Astrocyte of the hippocampus (primary cell): ENCODE measurements around the gene WNT5B.

Source experiments
- DNase-seq: peaks from one replicate; pipeline ENCODE4 v3.0.0; 2011; ENCODE audit warnings: low read depth, low spot score

WNT5B gene

DNA sequence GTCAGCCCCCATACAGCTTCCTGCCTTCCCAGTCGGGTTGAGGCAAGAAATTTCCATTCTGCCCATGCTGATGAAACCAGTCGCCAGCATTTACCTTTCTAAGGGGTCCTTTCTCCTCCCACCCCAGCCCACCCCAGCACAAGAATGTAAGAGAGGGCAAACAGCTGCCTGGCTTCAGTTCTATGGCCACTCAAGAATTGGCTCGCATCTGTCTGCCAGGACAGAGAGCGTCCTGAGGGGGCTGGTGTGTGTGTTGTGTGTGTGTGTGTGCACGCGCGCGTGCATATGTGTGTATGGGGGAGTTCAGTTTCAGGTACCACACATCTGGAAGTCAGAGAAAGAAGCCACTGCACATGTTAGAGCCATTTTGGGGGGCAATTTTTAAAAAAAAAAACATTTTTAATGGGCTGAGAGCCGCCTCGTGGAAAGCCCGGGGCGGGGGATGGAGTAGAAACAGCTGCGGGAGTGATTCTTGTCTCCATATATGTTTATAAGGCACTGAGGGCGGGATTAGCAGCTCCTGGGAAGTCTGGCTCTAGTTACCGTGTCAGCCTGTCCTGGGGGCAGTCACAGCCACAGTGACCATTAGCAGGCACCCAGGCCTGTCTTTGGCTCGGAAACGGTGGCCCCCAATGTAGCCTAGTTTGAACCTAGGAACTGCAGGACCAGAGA lies at the start of gene WNT5B:
Gene WNT5B (plus strand): TSS at position 566 of the 672 bp plus-strand sequence. CDS start 2,124 bp downstream, outside the sequence.
- no peak for DNase-seq

DNA sequence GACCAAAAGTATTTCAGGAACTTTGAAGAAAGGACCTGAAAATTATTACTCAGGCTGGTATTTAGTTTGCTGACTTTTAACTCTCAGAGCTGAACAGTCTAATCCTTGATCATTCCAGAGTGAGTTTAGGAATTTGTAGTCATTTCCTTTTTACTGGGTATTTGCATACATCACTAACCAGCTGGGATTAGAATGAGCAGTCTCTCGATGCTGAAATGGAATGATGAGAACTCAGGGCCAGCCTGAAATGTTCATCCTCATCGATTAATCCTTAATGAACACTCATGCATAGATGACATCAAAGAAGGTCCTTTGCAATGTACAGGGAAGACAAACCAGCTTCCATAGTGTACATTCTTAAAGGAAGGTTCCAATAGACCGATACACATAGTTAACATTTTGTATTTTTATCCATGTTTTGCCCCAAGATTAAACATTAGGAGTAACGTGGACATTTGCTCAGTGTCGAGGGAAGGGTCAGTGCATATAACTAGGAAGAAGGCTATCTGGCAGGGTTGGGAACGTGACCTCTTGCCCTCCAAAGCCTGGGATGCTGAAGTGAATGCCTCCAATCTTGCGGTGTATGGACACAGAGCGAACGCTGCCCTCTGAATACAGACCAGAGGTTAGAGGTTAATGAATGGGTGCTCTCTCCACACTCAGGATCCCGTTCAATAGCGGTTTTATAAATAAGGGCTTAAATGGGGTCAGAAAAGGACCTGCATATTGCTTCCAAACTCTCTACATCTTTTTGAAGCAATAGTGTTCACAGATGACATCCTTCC lies 49.2 kb upstream of the WNT5B start:
- DNase-seq = peak; percentile 37

DNA sequence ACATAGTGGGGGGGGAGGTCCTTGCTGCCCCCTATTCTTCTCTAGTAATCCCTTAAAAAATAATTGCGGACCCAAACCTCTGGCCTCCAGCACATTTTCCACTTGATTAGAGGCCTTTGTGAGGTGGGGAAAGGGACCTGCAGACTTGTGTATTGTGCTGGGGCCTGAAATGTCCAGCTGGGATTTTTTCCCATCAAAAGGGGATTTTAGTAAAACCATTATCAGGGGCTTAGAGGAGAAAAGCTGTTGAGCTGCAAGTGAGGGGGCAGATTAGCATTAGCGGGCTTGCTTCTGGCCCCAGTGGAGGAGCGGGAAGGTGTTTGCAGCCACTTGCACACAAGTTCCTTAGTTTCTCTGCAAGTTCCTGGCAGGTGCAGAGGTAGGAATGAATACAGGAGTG lies 48.5 kb upstream of the WNT5B start:
- DNase-seq = no peak

DNA sequence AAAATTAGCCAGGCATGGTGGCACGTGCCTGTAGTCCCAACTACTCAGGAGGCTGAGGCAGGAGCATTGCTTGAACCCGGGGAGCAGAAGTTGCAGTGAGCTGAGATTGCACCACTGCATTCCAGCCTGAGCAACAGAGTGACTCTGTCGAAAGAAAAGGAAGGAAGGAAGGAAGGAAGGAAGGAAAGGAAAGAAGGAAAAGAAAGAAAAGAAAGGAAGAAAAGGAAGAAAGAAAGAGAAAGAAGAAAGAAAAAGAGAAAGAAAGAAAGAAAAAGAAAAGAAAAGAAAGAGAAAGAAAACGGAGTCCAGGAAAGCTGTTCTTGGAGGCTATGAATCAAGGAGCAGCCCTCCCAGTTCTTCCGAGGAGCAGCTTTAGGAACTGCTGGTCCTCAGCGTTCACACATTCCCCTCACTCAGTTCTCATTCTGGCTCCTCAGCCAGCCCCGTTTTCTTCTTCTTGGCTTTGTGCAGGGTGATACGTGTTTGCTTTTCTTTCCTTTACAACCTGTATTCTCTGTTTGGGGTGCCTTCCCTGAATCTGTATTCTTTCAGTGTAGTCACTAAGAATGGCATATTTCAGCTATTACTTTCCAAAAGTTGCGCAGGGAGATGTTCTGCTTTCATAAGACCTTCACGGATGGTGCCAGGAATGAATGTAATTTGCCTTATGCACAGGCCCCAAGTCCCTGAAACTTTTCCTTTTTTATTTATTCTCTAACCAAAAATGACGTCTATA lies 46.9 kb upstream of the WNT5B start:
- no peak for DNase-seq

DNA sequence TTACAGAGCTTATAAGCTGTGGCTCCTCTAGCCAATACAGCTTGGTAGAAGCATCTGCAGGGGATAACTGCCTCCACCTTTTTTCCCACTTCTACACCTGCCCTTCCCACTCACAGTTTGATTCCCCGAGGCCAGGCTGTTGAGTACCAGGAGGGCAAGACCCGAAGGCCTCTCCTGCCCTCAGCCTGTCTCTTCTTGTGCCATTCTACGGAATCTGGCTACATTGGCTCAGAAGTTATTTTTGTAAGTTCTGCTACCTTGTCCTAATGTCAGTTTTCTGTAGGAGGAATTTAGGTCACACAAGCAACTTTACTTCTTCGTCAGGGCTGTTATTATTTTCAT lies 46.4 kb upstream of the WNT5B start:
- no peak for DNase-seq

DNA sequence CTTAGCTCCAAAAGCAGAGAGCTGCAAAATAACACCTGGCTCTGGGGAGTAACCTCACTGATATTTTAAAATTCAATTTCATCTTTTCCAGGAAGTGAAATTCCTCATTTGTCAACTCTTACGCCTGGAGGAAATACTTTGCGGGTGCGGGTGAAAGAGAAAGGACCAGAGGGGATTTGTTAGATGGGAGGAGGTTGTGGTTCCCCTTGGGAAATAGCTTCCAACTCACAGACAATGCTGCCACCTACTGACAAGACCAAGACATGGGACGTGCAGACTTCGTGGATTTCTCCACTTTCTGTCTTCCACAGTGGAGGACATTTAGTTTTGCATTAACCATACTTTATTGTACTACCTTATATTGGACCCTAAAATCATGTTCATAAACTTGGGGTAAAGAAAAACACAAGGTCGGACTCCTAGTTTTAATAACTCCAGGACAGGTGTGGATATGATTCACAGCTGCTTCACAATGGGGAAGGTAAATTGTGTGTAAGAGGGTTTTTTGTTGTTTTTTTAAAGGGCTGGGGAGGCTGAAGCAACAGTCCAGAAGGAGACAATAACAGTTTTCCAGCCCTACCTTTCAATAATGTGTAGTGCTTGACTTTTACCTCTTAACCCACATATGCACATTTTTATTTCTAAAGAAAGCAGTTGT lies 45.5 kb upstream of the WNT5B start:
- DNase-seq = peak; percentile 90

DNA sequence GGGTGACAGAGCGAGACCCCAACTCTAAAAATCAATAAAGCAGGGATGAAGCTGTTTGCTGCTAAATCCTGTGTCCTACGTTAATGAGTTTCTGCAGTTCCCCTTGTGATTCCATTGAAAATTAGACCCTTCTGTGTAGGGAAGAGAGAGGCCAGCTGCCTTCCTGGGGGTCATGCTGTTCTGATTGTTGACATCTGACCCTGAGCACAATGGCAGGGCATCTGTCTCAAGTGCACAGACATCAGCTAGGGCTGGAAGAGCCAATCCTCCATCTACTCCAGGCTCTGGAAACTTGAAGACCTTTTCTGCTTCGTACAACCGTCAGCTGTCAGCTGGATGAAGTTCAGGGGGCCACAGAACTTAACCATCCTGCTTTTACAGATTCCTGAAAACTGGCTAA lies 44.7 kb upstream of the WNT5B start:
- DNase-seq = no peak

DNA sequence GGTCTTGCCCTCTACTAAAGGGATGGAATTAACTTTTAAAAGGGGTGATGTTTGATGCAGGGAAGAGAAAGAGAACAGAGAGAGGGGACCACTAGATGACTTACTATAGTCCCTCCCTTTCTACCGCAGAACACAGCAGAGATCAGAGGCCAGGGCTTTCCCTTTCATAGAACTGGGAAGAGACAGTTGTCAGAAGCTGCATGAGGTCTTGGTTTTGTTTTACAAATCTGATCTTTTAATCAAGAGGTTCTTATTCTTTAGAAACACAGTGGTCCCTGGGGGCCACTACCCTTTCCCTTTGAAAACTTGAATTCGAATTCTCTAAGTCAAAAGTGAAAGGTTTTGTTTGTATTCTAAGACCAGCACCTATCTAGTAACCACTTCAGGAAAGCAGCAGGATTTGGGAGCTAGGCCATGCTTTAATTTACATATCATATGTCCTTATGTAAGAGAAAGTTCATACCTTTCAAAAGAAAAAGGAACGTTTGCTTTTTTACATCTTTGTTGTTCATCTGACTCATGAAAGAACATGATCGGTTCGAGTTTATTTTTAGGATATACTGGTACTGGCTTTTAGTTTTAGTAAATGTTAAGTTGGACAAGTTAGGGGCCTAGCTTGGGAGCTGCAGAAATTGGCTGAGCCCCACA lies 41.0 kb upstream of the WNT5B start:
- DNase-seq = no peak

DNA sequence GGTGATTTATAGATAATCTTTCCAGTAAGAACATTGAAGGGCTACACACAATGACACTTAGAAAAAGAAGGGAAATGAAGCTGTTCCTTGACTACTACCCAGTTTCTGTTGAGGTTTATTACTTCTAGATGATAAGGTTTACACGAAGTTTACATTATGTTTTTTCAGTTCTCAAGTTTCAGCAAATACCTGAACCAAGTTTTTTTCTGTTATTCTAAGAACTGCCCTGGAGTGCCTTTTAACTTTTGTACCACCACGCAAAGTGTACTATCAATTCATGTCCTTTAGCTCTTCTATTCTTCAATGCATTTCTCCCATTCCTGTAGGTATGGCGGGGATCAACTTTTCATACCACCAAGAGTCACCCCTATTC lies 40.5 kb upstream of the WNT5B start:
- DNase-seq = no peak

DNA sequence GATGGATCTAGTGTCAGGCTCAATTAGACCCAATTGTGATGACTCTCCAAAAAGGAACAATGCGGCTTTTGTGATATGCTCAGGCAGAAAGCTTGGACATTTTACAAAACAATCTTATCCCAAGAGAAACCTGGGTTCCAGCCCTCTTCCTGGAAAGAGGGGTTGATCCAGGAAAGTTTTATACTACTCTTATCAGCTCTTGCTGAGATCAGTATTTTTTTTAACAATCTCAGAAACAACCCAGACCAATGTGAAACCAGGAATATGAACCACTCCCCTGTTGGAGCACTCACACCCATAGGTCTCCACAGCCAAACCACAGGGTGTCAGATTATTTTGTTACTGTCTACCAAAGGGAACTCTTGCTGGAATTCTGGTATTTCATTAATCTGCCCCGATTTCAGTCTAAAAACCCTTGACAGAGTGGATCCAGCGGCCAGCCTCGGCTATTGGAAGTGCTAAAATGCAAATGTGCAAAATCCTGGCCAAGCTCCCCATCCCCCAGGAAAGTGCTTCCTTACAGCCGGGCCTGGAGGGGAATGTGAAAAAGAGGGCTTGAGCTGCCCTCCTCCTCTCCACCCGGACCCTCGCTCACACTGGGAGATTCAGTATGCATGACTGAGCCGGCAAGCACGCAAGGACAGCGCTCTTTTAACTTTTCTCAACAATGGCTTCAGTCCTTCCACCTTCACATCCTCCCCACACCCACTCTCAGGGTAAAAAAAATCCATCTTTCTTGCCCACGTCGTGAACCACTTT lies 38.6 kb upstream of the WNT5B start:
- DNase-seq = peak; percentile 86

DNA sequence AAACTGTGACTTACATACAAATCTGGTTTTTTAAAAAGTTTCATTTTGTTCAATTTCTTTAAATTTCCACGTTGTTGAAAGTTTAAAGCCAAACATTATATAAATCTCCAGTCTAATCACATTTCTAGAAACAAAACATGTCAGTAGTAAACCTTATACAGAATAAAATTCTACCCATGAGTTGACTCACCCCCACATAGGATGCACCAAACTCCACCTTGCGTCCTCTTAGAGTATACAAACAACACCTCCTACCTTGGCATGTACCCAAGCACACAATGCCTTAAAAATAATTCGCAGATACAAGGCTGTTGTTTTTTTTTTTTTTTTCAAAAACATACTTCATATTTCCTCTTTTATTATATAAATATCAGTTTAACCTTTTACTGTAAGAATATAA lies 38.0 kb upstream of the WNT5B start:
- DNase-seq = peak; percentile 54

DNA sequence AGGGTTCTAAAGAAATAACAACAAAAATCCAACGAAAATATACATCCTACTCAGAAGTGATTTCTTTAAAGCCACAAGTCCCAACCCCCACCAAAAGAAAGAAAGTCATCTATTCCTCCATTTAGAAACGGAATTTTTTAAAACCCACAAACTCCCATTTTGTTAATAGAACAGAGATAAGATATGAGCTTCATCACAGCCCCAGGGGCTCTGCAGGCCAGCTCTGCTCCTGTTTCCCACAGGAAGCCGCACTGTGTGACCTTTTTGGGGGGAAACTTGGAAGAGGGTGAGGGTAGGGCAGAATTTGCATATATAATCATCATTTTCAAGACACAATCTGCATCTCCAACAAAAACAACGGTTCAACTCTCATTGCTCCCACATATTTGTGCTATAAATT lies 37.5 kb upstream of the WNT5B start:
- no peak for DNase-seq

DNA sequence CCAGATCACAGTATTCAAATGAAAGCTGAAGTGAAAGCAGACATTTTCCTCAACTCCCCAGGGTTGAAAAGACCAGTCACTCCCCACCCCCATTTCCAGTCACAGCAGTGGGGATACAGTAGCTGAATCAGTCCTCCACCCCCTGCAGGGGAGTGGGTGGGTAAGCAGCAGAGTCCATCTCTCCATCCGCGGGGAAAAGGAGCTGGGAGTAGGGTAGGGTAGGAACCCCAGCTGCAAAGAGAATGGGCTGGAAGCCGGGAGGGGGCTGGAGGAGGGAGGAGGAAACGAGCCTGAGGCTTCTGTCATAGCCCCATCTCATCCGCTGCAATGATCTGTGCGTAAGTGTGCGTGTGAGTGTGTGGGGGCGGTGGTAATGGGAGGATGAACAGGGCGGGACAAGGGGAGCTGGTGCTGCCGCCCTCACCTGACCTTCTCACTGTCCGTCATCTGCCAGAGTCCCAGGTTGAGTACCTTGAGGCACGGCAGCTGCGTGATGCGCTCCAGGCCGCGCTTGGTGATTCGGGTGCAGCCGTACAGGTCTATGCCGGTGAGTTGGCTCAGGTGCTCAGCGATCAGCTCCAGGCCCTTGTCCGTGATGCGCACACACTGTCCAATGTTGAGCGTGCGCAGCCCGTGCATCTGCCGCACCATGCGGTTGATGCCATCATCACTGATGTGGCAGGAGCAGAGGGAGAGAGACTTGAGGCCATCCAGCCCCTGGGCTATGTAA lies 36.4 kb upstream of the WNT5B start:
- peak; percentile 55 for DNase-seq

DNA sequence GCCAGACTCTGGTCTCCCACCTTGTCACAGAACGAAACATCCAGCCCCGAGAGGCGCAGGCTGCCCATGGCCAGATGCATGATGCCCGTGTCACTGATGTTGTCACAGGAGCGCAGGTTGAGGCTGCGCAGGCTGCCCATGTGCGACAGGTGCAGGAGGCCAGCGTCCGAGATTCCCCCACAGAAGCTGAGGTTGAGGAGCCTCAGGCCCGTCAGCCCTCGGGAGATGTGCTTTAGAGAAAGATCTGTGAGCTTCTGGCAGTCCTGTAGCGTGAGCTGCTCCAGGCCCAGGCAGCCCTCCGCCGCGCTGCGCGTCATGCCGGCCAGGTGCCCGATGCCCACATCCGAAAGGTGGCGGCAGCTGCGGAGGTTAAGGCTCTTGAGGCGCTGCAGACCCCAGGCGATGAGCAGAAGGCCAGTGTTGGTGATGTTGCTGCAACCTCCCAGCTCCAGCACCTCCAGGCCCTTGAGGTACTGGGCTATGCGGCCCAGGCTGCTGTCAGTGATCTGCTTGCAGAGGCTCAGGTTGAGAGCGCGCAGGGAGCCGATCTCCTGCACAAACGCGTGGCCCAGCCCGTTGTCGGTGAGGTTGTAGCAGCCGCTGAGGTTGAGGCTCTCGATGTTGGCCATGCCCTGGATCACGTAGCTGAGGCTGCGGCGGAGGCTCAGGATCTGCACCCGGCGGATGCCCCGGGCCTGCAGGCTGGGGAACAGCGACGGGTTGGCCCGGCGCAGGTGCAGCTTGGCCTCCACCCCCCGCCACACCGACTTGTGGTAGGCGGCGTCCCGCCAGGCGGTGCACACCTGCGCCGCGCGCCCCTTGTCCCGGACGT lies 35.6 kb upstream of the WNT5B start:
- DNase-seq = peak; percentile 64

DNA sequence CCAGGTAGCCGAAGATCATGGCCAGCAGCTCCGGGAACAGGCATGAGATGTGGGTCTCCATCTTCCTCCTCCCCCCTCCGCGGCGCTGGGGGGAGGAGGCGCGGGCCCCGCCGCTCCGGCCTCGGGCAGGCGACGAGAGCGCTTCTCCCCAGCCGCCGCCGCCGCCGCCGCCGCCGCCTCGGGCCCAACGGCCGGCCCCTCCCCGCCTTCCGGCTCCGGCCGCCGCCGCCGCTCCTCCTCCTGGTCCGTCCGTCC lies 35.1 kb upstream of the WNT5B start:
- DNase-seq = no peak

DNA sequence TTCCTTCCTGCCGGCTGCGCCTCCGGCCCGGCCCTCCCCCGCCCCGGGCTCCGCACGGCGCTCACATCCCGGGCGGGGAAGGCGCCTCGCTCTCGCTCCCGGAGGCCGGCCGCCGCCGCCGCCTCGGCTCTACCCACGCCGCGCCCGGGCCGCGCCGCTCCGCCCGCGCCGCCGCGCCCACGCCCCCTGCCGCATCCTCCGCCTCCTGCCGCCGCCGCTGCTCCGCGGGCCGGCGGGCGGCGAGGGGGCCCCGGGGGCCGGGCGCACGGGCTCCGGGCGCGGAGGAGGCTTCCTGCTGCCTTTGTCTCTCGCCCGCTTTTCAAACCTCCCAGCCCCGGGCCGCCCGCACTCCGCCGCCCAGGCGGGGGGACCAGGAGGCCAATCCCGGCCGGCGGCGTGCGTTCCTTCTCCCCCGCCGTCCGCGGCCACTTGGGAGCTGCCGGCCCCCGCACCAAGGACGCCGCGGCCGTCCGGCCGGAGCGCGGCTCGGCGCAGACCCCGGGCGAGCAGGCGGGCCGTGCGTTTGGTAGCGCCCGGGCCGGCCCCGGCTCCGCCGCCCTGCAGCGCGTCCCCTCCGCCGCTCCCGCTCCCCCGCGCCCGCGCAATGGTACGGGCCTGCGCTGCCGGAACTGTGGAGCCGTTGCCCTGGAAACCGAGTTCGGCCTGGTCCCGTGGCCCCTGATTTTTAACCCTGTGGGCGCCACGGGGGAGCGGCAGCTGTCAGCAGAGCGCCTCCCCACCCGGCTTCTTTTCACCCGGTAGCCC lies 34.6 kb upstream of the WNT5B start, which contains the start of gene FBXL14:
Gene FBXL14 (minus strand): TSS at position 321 of the 765 bp plus-strand sequence. CDS start 515 bp downstream, outside the sequence.
- peak; percentile 95 for DNase-seq

DNA sequence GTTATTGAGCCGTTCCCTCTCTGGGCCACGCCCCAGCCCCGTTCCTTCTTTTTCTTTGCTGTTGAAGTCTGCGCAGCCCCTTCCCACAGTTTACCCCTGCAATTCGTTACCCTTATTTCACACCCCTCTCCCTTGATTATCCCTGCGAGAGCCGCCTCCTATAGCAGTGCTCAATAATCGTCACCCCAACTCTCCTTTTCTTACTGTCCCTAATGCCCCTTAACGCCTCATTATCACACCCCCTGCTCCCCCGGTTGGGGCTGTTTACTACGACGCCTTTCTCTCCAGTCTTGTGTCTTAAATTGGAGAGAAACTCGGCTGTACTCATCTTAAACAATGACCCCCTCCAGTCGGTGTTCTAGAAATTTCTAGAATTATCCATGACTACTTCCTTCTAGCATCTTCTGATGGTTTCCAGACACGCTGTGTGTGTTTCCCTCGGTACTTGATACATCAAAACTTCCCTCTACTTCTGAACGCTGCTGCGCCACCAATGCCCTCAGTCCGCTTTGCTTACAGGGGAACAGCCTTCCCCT lies 33.9 kb upstream of the WNT5B start:
- no peak for DNase-seq

DNA sequence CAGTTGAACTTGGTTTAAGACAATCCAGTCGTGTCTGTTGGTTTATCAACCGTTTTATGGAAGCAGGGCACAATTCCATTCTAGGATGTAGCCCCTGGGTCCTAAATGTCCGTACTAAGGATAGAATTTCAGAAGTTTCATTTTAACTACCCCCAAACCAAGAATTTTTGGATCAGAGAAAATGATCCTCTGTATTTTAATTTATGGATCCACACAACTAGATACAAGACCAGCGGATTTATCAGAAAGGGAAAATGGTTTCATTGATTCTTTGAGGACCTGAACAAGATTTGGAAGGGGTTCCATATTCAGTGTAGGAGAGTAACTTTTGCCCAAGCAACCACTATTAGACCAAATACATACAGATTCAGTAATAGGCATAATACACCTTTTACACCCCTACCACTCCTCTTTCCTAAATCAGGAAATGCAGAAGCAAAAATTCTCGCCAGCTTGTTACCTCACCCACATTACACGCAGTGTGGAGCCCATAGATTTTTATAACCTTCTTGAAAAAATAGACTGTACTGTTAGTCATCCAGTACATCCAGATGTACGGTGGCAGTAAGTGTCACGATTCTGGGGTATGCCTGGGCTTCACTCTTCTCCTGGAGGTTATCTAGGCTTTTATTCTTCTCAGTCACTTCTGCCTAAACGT lies 33.2 kb upstream of the WNT5B start:
- DNase-seq = no peak
